GM18909 (cell line): ENCODE data around the gene TEFM.
"Not testable (repeated sequence)": the region's sequence is repeated elsewhere in the genome, so short reads cannot be mapped to it uniquely, and the experiment has no call there.

ENCODE experiments used
- ATAC-seq: cut with Tn5 transposase; IDR thresholded peaks from one replicate; pipeline ENCODE4 v1.9.1; 2021; ENCODE audit warnings: mild to moderate bottlenecking; ENCODE audit not compliant: unreplicated experiment, poor library complexity

Gene TEFM

DNA sequence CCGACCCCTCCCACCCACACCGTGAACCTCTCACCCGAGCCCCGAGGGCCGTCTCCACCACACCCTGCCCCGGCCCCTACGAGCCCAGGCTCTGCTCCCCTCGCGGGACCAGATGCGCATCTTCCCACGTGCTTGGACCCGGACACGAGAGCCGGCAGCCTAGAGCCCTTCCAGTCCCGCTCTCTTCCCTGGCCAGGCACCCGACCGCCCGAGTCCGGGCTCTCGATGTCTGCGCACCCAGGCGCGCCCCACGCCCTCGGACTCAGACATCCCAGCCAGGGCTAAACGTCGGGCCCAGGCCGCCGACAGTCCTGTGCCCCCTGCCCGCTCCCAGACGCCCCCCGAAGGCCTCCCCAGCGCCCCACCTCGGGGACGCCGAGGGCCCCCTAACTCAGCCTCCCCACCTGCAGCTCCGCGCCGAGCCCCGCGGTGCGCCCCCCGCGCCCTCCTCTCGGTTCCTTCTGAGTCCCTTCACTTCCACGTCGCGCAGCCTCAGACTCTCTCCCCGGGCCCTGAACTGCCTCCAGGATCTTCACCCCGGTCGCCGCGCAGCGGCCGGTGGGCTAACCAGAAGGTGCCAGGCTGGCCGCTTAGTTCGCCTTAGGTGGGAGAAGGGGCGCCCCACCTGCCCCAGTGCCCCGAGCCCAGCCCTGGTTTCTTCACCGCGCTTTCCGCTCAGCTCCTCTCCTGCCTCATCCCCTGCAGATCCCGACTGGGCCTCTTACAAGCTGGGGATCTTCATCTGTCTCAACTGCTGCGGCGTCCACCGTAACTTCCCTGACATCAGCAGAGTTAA lies 16.4 kb upstream of the TEFM start:
- ATAC-seq: no peak

DNA sequence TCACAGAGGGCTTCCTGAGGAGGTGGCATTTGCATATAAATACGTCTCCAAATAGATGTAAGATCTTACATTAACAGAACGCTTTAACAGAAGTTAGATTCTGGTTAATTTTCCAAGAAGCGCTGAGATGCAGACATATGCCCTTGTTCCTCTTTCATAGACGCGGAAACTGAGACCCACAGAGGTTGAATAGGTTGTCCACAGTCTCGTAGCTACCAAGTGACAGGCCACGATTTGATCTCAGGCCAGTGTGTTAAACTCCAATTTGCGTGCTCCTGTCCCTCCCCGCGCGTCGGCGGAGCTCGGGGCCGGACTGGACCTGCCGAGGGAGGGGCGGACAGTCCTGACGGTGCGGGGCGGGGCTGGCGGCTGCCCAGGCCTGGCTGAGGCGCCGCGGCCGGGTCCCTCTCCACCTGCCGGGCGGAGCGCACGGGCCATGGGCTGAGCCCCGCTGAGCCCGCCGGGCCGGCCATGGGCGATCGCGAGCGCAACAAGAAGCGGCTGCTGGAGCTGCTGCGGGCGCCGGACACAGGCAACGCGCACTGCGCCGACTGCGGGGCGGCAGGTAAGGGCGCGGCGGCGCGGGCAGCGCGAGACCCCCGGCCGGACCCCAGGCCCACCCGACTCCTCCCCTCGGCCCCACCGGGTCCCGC lies 15.6 kb upstream of the TEFM start, which contains the start of gene ADAP2:
TSS of gene ADAP2 (plus strand) at position 402 of the 653 bp plus-strand sequence. CDS start at position 472, 70 bp downstream.
- no peak for ATAC-seq

DNA sequence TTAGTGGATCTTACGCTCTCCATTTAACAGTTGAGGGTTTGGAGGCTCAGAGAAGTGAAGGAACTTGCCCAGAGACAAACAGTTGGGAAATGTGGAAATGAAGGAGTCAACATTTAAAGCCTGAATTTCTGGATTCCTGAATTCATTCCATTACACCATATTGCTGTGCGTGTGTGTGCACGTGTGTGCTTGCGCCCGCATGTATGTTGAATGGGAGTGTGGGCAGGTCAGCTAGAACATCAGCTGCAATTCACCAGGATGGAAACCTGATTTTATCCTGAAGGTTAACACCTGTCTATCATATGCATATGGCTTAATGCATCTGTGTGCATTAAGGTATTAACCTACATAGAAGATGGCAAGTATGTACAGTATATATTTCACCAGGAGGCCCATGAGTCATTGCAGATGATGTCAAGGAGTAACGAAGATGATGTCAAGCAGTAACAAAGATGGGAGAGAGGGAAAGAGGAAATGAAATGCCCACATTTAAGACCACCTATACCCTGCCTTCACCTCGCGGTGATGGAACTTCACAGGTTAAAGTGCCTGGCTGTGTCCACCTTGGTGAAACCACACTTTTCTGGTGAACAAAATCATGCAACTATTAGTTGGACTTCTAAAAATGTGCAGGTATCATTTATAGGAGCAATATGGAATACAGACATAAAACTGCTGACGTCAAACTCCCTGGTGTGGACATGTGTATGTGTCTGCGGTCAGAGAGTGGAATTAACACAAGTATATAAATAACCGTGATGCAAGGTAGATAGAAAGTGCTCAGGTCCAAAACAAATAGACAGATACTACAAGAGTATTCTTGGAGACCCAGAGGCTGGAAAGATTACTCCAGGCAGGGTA lies 14.9 kb upstream of the TEFM start:
- ATAC-seq: no peak

DNA sequence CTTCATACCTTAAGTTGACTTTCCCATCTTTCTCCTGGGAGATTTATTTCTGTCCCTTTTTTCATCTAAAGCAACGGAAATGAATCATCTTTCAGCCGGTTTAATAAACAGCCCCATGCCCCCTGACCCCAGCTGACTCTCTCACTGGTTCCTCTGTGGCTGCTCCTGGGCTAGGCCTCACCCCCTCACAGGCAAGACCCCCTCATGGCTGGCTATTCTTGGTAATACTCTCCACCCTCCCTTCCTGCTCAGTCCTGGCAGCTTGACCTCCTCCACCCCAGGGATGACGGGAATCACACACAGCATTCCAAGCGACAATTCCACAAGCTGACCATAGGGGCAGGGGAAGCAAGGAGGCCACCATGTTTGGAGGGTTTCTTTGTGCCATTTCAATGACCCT lies 14.2 kb upstream of the TEFM start:
- no peak for ATAC-seq

DNA sequence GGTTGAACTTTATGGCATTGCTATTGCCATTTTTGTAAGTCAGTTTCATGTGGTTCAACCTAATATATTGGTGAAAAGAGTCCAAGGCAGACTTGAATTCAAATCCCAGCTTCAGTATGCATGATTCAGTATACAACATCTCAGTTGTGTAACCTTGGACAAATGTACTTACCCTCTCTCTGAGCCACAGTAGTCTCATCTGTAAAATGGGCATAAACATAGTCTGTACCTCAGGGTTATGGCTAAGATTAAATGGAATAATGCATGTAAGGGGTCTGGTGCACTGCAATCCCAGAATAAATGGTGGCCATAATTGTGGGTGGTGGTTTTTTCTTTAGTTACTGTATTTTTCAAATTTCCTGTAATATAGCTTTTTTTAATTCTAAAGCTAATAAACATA lies 11.0 kb upstream of the TEFM start:
- ATAC-seq: no peak

DNA sequence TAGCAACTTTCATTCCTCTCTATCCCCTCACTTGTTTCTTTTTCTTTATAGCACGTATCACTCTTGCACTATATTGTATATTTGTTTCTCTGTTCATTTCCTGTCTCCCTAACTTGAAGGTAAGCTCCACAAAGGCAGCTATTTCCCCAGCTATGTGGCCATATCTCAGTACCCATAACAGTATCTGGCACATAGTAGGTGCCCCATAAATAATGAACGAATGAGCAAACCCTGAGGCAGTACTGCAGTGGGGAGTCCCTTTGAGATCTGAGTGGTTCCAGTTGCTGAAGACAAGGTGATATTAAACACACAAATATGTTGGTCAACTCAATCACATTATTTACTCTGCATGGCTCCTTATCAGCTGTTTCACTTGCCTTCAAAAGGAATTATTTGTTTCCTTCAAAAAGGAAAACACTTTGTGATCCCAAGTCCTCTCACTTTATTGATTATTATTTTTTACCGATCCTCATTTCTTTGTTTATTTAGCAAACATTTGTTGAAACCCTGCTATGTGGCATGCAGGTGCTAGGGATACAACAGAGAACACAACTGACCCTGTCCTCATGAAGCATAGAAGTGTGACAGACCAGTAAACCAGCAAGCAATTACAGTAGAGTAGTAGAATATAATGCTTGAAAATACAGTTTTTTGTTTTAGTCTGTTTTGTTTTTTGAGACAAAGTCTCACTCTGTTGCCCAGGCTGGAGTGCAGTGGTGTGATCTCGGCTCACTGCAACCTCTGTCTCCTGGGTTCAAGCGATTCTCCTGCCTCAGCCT lies 10.0 kb upstream of the TEFM start:
- no peak for ATAC-seq

DNA sequence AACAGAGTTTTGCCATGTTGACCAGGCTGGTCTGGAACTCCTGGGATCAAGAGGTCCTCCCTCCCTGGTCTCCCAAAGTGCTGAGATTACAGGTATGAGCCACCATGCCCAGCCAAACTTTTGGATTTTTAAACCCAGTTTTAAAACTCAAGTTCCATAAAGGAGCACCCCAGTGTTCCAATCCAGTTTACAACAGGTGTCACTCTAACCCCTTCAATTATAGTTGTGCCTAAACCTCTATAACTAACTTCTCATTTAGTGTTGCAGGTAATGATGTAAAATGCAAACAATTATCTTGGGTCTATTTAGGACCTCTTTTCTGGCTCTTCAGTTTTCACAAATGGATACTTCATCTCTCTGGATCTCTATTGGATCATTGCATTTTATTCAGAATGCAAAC lies 7.9 kb upstream of the TEFM start:
- no peak for ATAC-seq

DNA sequence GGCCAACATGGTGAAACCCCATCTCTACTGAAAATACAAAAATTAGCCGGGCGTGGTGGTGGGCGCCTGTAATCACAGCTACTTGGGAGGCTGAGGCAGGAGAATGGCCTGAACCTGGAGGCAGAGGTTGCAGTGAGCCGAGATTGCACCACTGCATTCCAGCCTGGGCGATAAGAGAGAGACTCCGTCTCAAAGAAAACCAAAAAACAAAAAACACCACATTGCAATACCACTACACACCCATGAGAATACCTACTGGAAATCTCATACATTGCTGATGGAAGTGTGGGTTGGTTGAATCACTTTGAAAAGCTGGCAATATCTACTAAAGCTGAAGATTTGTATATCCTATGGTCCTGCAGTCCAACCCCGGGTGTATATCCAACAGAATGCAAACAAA lies 4.1 kb upstream of the TEFM start:
- not testable (repeated sequence) for ATAC-seq

DNA sequence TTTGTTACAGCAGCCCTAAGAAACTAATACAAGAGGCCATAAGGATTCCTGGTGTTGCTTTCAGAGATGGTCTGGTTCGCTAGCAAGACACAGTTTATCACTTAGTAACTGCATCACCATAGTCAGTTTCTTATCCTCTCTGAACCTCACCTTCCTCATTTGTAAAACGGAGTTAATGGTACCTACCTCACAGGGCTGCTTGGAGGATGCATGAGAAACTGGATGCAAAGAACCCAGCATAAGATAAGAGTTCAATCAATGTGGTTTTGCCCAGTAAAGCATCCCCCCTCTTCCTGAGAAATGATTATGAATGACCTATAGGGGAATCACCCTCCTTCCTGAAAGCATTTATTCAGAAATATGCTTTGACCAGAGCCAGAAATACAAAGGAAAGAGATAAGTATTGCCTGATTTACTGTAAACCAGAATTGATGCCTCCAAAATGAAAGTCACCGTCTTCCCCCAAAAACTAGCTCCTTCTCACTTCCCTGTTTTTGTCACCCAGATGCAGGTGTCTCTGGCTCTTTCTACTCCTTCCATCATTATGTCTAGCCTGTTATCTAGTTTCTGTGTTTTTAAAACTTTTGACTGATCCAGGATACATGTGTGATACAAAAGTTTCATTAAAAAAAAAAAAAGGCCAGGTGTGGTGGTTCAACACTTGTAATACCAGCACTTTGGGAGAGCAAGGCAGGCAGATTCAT lies 2.8 kb upstream of the TEFM start:
- no peak for ATAC-seq

DNA sequence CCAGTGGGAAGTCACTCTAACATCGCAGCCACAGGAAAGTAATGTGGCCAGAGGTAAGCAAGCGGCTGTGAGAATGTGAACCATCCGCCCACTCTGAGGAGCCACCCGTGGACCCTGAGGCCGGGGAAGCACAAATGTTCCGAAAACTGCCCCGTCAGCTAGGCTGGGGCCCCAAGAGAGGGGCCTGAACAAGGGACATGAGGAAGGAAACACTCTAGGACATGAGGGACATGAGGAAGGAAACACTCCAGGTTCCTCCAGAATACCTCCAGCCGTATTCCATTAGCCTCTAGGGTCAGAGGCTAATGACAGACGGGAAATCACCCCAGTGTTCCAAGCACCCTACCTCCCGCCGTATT lies 317 bp downstream of the TEFM start:
- no peak for ATAC-seq

DNA sequence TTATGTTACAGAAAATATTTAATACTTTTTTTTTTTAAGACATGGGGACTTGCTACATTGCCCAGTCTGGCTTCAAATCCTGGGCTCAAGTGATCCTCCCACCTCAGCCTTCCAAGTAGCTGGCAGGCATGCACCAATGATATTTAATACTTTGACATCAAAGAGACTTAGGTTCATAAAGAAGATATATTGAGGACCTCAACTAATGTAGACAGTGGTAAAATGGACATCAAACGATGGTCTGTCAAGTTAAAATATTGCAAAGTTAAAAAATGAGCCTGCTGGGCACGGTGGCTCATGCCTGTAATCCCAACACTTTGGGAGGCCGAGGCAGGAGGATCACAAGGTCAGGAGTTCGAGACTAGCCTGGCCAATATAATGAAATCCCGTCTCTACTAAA lies 8.7 kb downstream of the TEFM start:
- no peak for ATAC-seq

DNA sequence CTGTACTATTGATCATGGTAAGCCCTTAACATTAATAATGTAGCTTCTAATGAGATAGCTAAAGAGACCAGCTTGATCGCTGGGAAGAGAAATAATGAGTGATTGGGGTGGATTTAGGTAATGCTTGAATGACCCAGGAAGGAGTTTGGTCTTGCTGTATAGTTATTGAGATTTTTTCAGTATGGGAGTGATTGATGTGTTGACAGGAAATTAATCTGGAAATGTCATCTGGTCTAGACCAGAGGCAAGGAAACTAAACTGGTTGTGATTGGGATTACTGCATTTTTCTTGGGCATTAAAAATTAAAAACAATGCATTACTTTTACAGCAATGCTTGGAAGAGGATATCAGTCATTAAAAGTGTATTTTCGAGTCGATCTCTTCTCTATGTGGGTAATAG lies 11.8 kb downstream of the TEFM start:
- no peak for ATAC-seq

DNA sequence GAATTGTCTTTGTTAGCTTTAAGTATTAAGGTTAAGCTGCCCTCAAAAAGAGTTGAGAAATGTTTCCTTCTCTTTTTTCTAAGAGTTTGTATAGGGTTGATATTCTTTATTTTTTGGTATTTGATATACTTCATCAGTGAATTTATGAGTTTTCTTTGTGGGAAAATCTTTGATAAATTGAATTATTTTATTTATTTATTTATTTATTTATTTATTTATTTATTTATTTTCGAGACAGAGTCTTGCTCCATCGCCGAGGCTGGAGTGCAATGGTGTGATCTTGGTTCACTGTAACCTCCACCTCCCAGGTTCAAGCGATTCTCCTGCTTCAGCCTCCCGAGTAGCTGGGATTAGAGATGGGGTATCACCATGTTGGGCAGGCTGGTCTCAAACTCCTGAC lies 19.9 kb downstream of the TEFM start:
- no peak for ATAC-seq

DNA sequence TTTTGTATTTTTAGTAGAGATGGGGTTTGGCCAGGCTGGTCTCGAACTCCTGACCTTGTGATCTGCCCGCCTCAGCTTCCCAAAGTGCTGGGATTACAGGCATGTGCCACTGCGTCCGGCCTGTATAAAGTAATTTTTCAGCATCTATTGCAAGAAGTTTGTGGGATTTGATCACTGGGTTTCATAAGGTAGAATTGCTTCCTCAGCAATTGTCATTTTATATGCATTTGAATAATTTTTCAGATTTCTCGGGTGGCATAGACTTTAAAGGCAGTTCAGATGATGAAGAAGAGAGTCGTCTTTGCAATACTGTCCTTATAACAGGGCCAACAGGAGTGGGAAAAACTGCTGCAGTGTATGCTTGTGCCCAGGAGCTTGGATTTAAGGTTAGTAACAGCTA lies 37.0 kb downstream of the TEFM start:
- ATAC-seq: no peak

DNA sequence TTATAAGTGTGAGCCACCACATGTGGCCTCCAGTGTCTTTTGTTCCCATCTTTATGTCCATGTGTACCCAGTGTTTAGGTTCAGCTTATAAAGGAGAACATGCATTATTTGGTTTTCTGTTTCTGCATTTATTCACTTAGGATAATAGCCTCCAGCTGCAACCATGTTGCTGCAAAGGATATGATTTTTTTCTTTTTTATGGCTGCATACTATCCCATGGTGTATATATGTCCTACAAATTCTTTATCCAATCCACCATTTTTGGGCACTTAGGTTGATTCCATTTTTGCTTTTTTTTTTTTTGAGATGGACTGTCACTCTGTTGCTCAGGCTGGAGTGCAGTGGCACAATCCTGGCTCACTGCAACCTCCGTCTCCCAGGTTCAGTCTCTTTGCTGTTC lies 41.4 kb downstream of the TEFM start:
- ATAC-seq: no peak

DNA sequence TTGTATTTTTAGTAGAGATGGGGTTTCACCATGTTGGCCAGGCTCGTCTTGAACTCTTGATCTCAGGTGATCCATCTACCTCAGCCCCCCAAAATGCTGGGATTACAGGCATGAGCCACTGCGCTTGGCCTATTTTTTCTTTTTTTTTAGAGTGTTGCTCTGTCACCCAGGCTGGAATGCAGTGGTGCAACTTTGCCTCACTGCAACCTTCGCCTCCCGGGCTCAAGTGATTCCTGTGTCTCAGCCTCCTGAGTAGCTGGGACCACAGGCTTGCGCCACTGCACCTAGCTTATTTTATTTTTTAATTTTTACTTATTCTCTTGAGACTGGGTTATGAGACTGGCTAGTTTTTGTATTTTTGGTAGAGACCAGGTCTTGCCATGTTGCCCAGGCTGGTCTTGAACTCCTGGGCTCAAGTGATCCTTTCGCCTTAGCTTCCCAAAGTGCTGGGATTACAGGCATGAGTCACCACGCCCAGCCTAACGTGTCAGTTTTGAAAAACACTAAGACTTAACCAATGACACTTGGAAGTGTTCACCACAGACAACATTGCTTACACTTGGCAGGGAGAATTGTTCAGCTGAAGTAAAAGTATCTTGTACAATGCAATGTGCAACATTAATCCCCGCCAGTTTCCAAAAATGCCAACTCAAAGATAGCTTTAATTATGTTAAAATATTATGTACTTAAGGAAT lies 47.3 kb downstream of the TEFM start:
- no peak for ATAC-seq

DNA sequence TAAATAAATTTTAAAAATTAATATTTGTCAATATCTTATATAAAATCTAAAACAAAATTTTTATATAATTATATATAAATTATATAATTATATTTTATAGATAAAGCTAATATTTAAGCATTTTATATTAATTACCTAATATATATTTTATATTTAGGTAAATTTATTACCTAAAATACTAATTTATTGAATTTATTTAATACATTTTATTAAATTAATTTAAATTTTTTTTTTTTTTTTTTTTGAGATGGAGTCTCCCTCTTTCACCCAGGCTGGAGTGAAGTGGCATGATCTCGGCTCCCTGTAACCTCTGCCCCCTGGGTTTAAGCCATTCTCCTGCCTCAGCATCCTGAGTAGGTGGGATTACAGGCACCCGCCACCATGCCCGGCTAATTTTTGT lies 51.9 kb downstream of the TEFM start:
- no peak for ATAC-seq
